Small intestine (tissue), 7 donors: ENCODE results near the gene SOX8. TPM values are rescaled to one million over a fixed set of nuclear protein-coding genes. Genes with fewer than 3 reads are reported as not detected.

Experiments
- DNase-seq, 2 donors: peaks; one replicate each; pipeline versions ENCODE4 v3.0.0 to v3.0.0-alpha.2; 2013
- FAIRE-seq: peaks from 2 replicates; lab custom pipeline; 2012; peaks lifted over from hg19 to GRCh38; lab: Jason Lieb, UNC
- H3K27ac ChIP-seq, 3 donors: one replicate each; pipeline ENCODE4 v1.5.1; 2013; ENCODE audit warnings: low read length in 2 of 3, mild to moderate bottlenecking in 2 of 3, control low read depth in 1 of 3, inconsistent platforms in 1 of 3, low read depth in 1 of 3, moderate library complexity in 1 of 3
- H3K27me3 ChIP-seq, 3 donors: one replicate each; pipeline ENCODE4 v1.6.1; 2013; ENCODE audit warnings: low read length in 3 of 3, inconsistent platforms in 1 of 3; ENCODE audit not compliant: control insufficient read depth in 3 of 3, insufficient read depth in 3 of 3
- H3K36me3 ChIP-seq, 3 donors: one replicate each; pipeline ENCODE4 v1.6.1; 2013; ENCODE audit warnings: low read length in 3 of 3, inconsistent platforms in 1 of 3, low read depth in 1 of 3, mild to moderate bottlenecking in 1 of 3, moderate library complexity in 1 of 3; ENCODE audit not compliant: control insufficient read depth in 3 of 3, insufficient read depth in 2 of 3
- H3K4me1 ChIP-seq, 3 donors: one replicate each; pipeline ENCODE4 v1.6.1; 2013; ENCODE audit warnings: low read length in 2 of 3, inconsistent platforms in 1 of 3, low read depth in 1 of 3, mild to moderate bottlenecking in 1 of 3, moderate library complexity in 1 of 3; ENCODE audit not compliant: control insufficient read depth in 3 of 3, insufficient read depth in 2 of 3
- H3K4me3 ChIP-seq, 3 donors: one replicate each; pipeline ENCODE4 v1.5.1; 2013; ENCODE audit warnings: low read length in 3 of 3, control low read depth in 1 of 3, inconsistent platforms in 1 of 3, low read depth in 1 of 3, mild to moderate bottlenecking in 1 of 3, moderate library complexity in 1 of 3
- H3K9me3 ChIP-seq, 2 donors: one replicate each; pipeline ENCODE4 v1.6.1; 2013; ENCODE audit warnings: low read depth in 1 of 2, low read length in 1 of 2; ENCODE audit not compliant: control insufficient read depth in 2 of 2, insufficient read depth in 1 of 2
- WGBS, 3 donors: extraction: QIAGEN DNeasy Blood & Tissue Kit; methylation state at CpG; one replicate each; pipeline ENCODE4 v1.1.7; 2013; 5-methylcytosine and 5-hydroxymethylcytosine counted together
- polyA plus RNA-seq, 4 donors: library from polyadenylated mRNA; stranded (reverse) in 3 of 4; unstranded in 1 of 4; fragments of 200-250 nt in 3 of 4; fragments of 120-200 nt in 1 of 4; gene quantifications; one replicate each; pipeline versions ENCODE4 v1.2.1 to v1.2.3, GENCODE V29; 2013
- donor health status: healthy with polysubstance abuse.
- donor health status: control.
- donor health status: control.
- donor health status: Bipolar disorder and iron deficiency.
- donor health status: healthy.

The SOX8 gene
- polyA plus RNA-seq, 4 donors, result 0.27 to 2.1 (median 1.0) TPM; not detected in 1

DNA sequence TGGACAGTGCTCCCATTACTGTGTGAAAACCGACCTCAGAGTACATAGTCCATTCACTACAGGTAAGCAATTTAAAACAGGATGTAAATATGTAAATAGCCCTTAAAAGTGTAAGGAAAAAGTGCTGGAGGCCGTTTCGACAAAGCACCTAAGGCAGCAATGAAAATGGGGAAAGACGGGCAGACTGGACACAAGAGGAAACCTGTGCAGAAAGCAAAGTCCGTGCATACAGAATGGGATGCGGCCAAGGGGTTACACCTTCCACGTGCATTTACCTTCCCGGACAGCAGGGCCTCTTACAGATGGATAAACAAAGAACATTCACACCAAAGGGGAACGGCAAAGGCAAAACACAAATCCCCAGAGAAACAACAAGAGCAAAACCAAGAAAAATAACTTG is 42.8 kb upstream of the SOX8 start:
- H3K36me3 ChIP-seq, result peaks cover 0 to 25% (median 0%) of the 10 kb centered on the region in 3 donors
- no peak for FAIRE-seq

DNA sequence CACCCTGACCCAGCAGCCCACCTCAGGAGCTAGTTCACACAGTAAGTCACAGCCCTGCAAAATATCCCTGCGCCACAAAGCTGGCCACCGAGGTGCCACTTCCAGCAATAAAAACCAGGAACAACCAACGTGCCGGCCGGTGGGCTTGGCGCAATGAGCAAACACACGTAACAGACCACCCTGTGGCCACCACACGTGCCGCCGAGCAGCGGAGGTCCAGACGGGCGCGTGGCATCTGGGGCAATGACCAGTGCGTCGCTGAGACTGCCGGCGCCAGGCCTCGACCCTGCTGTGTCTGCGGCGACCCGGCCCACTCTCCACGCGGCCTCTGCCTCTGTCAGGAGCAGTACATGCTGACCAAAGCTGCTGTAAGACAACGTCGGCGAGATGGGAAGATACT is 42.3 kb upstream of the SOX8 start:
- Histone ChIP-seq H3K27me3 (no peaks in the 10 kb centered on the region), H3K36me3 (peaks cover 0 to 24% (median 0%) of the 10 kb centered on the region in 3 donors), H3K27ac (no peak overlapping the region), H3K4me3 (no peak overlapping the region), H3K9me3 (peaks cover 0 to 30% of the 10 kb centered on the region in 2 donors), H3K4me1 (no peaks in the 10 kb centered on the region)
- FAIRE-seq (no peak), DNase-seq (no peak)
- WGBS, 3 donors, result 92 to 98% (median 93%) methylated on average over 27 of the region's 27 CpGs

More for the DNA sequence above, 42.8 kb upstream of the SOX8 start:
- Histone ChIP-seq H3K27ac (no peak overlapping the region), H3K9me3 (peaks cover 0 to 25% of the 10 kb centered on the region in 2 donors), H3K4me1 (no peaks in the 10 kb centered on the region), H3K27me3 (no peaks in the 10 kb centered on the region), H3K4me3 (no peak overlapping the region)
- DNase-seq, result no peak
- 71 to 82% (median 79%) methylated on average over 9 of the region's 9 CpGs for WGBS, 3 donors

- no peak for DNase-seq
- no peak overlapping the region for H3K4me3 ChIP-seq
- H3K9me3 ChIP-seq, result peaks cover 0 to 35% of the 10 kb centered on the region in 2 donors
- no peak overlapping the region for H3K27ac ChIP-seq
- FAIRE-seq, result no peak
- no peaks in the 10 kb centered on the region for H3K27me3 ChIP-seq
- H3K4me1 ChIP-seq, result no peaks in the 10 kb centered on the region
- WGBS, 3 donors, result 88 to 96% (median 93%) methylated on average over 17 of the region's 17 CpGs
- peaks cover 0 to 28% (median 0%) of the 10 kb centered on the region in 3 donors for H3K36me3 ChIP-seq
These were observed 41.6 kb upstream of the SOX8 start for GRCh38 chr16:939941-940340.

DNA sequence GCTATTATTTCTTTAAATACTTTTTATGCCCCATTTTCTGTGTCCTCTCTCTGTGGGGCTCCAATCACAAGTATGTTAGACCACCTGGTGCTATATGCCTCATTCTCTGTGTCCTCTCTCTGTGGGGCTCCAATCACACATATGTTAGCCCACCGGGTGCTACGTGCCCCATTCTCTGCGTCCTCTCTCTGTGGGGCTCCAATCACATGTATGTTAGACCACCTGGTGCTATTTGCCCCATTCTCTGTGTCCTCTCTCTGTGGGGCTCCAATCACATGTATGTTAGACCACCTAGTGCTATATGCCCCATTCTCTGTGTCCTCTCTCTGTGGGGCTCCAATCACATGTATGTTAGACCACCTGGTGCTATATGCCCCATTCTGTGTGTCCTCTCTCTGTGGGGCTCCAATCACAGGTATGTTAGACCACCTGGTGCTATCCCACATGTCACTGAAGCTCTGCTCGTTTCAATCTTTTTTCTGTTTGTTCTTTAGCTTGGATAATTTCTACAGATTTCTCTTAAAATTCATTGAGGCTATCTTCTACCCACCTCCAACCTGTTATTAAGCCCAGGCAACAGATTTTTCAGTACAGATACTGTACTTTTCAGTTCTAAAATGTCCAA is 39.0 kb upstream of the SOX8 start:
- FAIRE-seq, result no peak
- WGBS, 3 donors, result 82 to 94% (median 89%) methylated on average over 4 of the region's 4 CpGs
- peaks cover 0 to 44% (median 0%) of the 10 kb centered on the region in 3 donors for H3K36me3 ChIP-seq

GRCh38 chr16:943971-944370 is 37.6 kb upstream of the SOX8 start:
- Histone ChIP-seq H3K4me1 (no peaks in the 10 kb centered on the region), H3K36me3 (peaks cover 0 to 43% (median 0%) of the 10 kb centered on the region in 3 donors), H3K4me3 (no peak overlapping the region), H3K27ac (no peak overlapping the region), H3K27me3 (no peaks in the 10 kb centered on the region), H3K9me3 (peaks cover 0 to 35% of the 10 kb centered on the region in 2 donors)
- 93 to 97% (median 96%) methylated on average over 5 of the region's 5 CpGs for WGBS, 3 donors
- DNase-seq (no peak), FAIRE-seq (no peak)

More for the DNA sequence above, 39.0 kb upstream of the SOX8 start:
- no peak for DNase-seq
- Histone ChIP-seq H3K27me3 (no peaks in the 10 kb centered on the region), H3K4me1 (no peaks in the 10 kb centered on the region), H3K9me3 (peaks cover 0 to 35% of the 10 kb centered on the region in 2 donors), H3K27ac (no peak overlapping the region), H3K4me3 (no peak overlapping the region)

GRCh38 chr16:945271-946047 is 36.1 kb upstream of the SOX8 start:
- DNase-seq, result no peak
- Histone ChIP-seq H3K36me3 (peaks cover 0 to 31% (median 0%) of the 10 kb centered on the region in 3 donors), H3K27me3 (no peaks in the 10 kb centered on the region), H3K9me3 (peaks cover 0 to 28% of the 10 kb centered on the region in 2 donors), H3K27ac (no peak overlapping the region), H3K4me3 (no peak overlapping the region), H3K4me1 (no peaks in the 10 kb centered on the region)
- FAIRE-seq, result no peak
- WGBS, 3 donors, result 65 to 93% (median 85%) methylated on average over 10 of the region's 10 CpGs

- DNase-seq (no peak), FAIRE-seq (no peak)
- Histone ChIP-seq H3K27me3 (no peaks in the 10 kb centered on the region), H3K4me3 (no peak overlapping the region), H3K36me3 (peaks cover 0 to 31% (median 0%) of the 10 kb centered on the region in 3 donors), H3K4me1 (no peaks in the 10 kb centered on the region), H3K27ac (no peak overlapping the region), H3K9me3 (peaks cover 0 to 27% of the 10 kb centered on the region in 2 donors)
- WGBS, 3 donors, result 88 to 92% (median 91%) methylated on average over 8 of the region's 8 CpGs
These were observed 35.5 kb upstream of the SOX8 start for GRCh38 chr16:946048-946395.

DNA sequence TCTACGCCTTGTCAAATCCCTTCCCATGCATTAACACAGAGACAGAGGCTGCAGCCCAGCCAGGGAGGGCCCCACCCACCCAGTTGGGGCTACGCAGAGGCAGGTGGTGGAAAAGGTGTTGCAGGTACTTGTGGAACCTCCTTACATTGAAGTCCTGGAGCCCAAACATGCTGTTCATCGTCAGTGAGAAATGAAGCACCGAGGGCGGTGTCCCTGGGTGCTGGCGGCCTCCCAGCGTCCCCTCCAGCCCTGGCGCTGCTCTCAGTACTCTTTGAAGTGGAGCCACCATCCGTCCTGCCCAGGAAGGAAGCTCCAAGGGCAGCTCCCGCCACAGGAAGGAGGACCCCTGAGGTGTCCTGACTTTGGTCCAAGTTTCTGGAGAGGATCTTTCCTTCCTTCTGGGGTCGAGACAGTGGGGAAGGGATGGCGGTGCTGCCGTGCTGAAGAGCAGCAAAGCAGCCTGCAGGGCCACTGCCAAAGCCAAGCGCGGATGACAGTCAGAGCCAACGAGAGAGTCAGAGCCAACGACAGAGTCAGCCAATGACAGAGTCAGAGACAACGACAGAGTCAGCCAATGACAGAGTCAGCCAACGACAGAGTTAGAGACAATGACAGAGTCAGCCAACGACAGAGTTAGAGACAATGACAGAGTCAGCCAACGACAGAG is 34.2 kb upstream of the SOX8 start:
- Histone ChIP-seq H3K27ac (no peak overlapping the region), H3K27me3 (no peaks in the 10 kb centered on the region), H3K36me3 (peaks cover 0 to 42% (median 0%) of the 10 kb centered on the region in 3 donors), H3K4me3 (no peak overlapping the region), H3K4me1 (no peaks in the 10 kb centered on the region), H3K9me3 (peaks cover 0 to 16% of the 10 kb centered on the region in 2 donors)
- FAIRE-seq (no peak), DNase-seq (no peak)
- WGBS, 3 donors, result 82 to 94% (median 92%) methylated on average over 21 of the region's 21 CpGs
